Testis (tissue), 2 donors: ENCODE results near the gene GPR63.

Experiments used
- POLR2A ChIP-seq: fragments of 450-650 bp; IDR thresholded peaks from one replicate; pipeline ENCODE4 v1.6.1; 2017; ENCODE audit warnings: antibody characterized with exemption, mild to moderate bottlenecking, moderate library complexity
- TF ChIP-seq, protein P1 (sequence below), 3 experiments: fragments of 450-650 bp in 2 of 3; fragments of 200-600 bp in 1 of 3; sonication (generic) in 1 of 3; IDR thresholded peaks; one replicate each; pipeline ENCODE4 v1.5.1; 2016 to 2019; ENCODE audit warnings: antibody characterized with exemption in 3 of 3, mild to moderate bottlenecking in 2 of 3, moderate library complexity in 1 of 3

DNA sequence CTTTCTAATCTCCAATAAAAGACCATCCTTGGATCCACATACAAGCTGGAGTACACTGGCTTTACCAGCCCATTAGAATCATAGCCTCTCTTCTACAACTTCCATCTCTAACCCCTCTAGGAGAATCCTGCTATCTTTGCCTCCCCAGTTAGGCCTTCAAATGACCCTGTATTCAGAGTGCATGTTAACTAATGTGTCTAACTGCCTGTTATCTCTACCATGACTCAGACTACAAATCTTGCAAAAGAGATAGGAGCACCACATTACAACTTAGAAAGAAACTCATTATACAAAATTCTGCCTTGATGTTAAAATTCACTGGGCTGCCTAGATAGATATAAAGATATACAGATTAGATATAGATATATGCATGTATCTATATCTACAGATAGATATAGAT lies 28.2 kb downstream of the GPR63 start:
- TF ChIP-seq, protein P1, sequence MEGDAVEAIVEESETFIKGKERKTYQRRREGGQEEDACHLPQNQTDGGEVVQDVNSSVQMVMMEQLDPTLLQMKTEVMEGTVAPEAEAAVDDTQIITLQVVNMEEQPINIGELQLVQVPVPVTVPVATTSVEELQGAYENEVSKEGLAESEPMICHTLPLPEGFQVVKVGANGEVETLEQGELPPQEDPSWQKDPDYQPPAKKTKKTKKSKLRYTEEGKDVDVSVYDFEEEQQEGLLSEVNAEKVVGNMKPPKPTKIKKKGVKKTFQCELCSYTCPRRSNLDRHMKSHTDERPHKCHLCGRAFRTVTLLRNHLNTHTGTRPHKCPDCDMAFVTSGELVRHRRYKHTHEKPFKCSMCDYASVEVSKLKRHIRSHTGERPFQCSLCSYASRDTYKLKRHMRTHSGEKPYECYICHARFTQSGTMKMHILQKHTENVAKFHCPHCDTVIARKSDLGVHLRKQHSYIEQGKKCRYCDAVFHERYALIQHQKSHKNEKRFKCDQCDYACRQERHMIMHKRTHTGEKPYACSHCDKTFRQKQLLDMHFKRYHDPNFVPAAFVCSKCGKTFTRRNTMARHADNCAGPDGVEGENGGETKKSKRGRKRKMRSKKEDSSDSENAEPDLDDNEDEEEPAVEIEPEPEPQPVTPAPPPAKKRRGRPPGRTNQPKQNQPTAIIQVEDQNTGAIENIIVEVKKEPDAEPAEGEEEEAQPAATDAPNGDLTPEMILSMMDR (IDR thresholded peaks at IDR 0.05) = no peak
- TF ChIP-seq POLR2A = no peak
